ENCODE measurements around the gene TRIP12.
"Not testable (repeated sequence)": the region's sequence is repeated elsewhere in the genome, so short reads cannot be mapped to it uniquely, and the experiment has no call there.

TRIP12 gene

GRCh38 chr2:229921892-229922448 is at the start of gene TRIP12:
Gene TRIP12 (minus strand): TSS chr2:229922009. CDS start chr2:229880079, 41,930 bp downstream.
- peak; percentile 88 for DNase-seq

- no peak for DNase-seq
These were observed 49.5 kb upstream of the TRIP12 start for GRCh38 chr2:229971298-229971790.

GRCh38 chr2:229970406-229970805 is 48.6 kb upstream of the TRIP12 start:
- DNase-seq = no peak

- DNase-seq = no peak
These were observed 48.1 kb upstream of the TRIP12 start for GRCh38 chr2:229969921-229970320.

GRCh38 chr2:229963596-229963995 is 41.8 kb upstream of the TRIP12 start:
- not testable (repeated sequence) for DNase-seq

- DNase-seq = no peak
These were observed 34.7 kb upstream of the TRIP12 start for GRCh38 chr2:229956491-229956890.

GRCh38 chr2:229955663-229956062 is 33.9 kb upstream of the TRIP12 start:
- DNase-seq = no peak

- DNase-seq = no peak
These were observed 30.5 kb upstream of the TRIP12 start for GRCh38 chr2:229952256-229952835.

- DNase-seq = no peak
These were observed 25.7 kb upstream of the TRIP12 start for GRCh38 chr2:229947544-229947943.

- DNase-seq = no peak
These were observed 24.2 kb upstream of the TRIP12 start for GRCh38 chr2:229945975-229946374.

GRCh38 chr2:229943770-229944449 is 22.1 kb upstream of the TRIP12 start:
- no peak for DNase-seq

GRCh38 chr2:229943171-229943570 is 21.4 kb upstream of the TRIP12 start:
- no peak for DNase-seq

GRCh38 chr2:229942671-229943070 is 20.9 kb upstream of the TRIP12 start:
- DNase-seq = no peak

GRCh38 chr2:229937537-229937936 is 15.7 kb upstream of the TRIP12 start:
- no peak for DNase-seq

- no peak for DNase-seq
These were observed 9.4 kb upstream of the TRIP12 start for GRCh38 chr2:229931241-229931640.

GRCh38 chr2:229930656-229931055 is 8.8 kb upstream of the TRIP12 start:
- DNase-seq = no peak

- DNase-seq = no peak
These were observed 6.1 kb upstream of the TRIP12 start for GRCh38 chr2:229927817-229928321.

- DNase-seq = no peak
These were observed 3.4 kb upstream of the TRIP12 start for GRCh38 chr2:229925201-229925600.

- DNase-seq = not testable (repeated sequence)
These were observed 2.7 kb upstream of the TRIP12 start for GRCh38 chr2:229924541-229924940.

- no peak for DNase-seq
These were observed 909 bp upstream of the TRIP12 start, which contains the start of gene FBXO36 for GRCh38 chr2:229922449-229923386. Gene FBXO36 (plus strand): TSS chr2:229922503. CDS start chr2:229922514, 11 bp downstream.

- peak; percentile 62 for DNase-seq
These were observed 513 bp downstream of the TRIP12 start for GRCh38 chr2:229921101-229921891.

All from activated effector memory CD4-positive, alpha-beta T cell treated with Interleukin-2 at 50 U/mL for 16 hours (primary cell).